ENCODE measurements around the gene ARHGDIA.

The ARHGDIA gene

GRCh38 chr17:81819708-81820107, 51.4 kb downstream of the ARHGDIA start:
- TF ChIP-seq POU2F2 (IDR thresholded peaks at IDR 0.05; ENCODE audit: low read depth, low read length) (no peak), SPI1 (IDR thresholded peaks at IDR 0.05; ENCODE audit: low read depth, low read length) (no peak), PAX5 (IDR thresholded peaks at IDR 0.05; ENCODE audit: insufficient read depth, low read length, severe bottlenecking) (no peak), POLR2AphosphoS5 (IDR thresholded peaks at IDR 0.05; ENCODE audit: low read depth, low read length) (no peak), TAF1 (IDR thresholded peaks at IDR 0.05; ENCODE audit: low read depth, low read length) (no peak), POLR2A (IDR thresholded peaks at IDR 0.05; ENCODE audit: low read depth, low read length) (no peak)
- DNase-seq (ENCODE audit: insufficient read length, low spot score) (no peak), FAIRE-seq (no peak)

- TF ChIP-seq TAF1 (IDR thresholded peaks at IDR 0.05; ENCODE audit: low read depth, low read length) (no peak), SPI1 (IDR thresholded peaks at IDR 0.05; ENCODE audit: low read depth, low read length) (no peak), POLR2A (IDR thresholded peaks at IDR 0.05; ENCODE audit: low read depth, low read length) (no peak), PAX5 (IDR thresholded peaks at IDR 0.05; ENCODE audit: insufficient read depth, low read length, severe bottlenecking) (no peak), POU2F2 (IDR thresholded peaks at IDR 0.05; ENCODE audit: low read depth, low read length) (no peak), POLR2AphosphoS5 (IDR thresholded peaks at IDR 0.05; ENCODE audit: low read depth, low read length) (no peak)
- FAIRE-seq = no peak
- no peak for DNase-seq (ENCODE audit: insufficient read length, low spot score)
Observed at GRCh38 chr17:81817758-81818147, 53.4 kb downstream of the ARHGDIA start.

Measured in GM12891 (cell line).